PC-3 (cell line): ENCODE results near the gene IQCE.

Experiments
- EZH2 ChIP-seq: fragments of 300-600 bp; sonication (generic); IDR thresholded peaks from one replicate; pipeline ENCODE4 v1.6.1; 2017; ENCODE audit warnings: antibody characterized with exemption, mild to moderate bottlenecking, low read length; ENCODE audit not compliant: unreplicated experiment
- EZH2phosphoT487 ChIP-seq: fragments of 300-600 bp; sonication (generic); IDR thresholded peaks from 2 replicates; pipeline ENCODE4 v1.6.1; 2018; ENCODE audit warnings: mild to moderate bottlenecking, antibody characterized with exemption, low read length, borderline replicate concordance
- TF ChIP-seq, protein P1 (sequence below): fragments of 300-600 bp; sonication (generic); conservative IDR thresholded peaks from 2 replicates; pipeline ENCODE4 v1.5.1; 2017; ENCODE audit warnings: antibody characterized with exemption, low read depth, mild to moderate bottlenecking, low read length

DNA sequence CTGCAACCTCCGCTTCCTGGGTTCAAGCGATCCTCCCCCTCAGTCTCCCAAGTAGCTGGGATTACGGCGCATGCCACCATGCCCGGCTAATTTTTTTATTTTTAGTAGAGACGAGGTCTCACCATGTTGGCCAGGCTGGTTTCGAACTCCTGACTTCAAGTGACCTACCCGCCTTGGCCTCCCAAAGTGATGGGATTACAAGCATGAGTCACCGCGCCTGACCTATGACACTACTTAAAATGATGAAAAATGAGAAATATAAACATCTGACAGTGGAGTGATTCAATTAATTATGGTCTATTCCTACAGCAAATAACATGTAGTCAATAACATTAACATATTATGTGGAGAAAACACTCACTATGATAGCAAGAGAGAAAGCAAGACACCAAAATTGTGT is 5.7 kb upstream of the IQCE start:
- TF ChIP-seq, protein P1, sequence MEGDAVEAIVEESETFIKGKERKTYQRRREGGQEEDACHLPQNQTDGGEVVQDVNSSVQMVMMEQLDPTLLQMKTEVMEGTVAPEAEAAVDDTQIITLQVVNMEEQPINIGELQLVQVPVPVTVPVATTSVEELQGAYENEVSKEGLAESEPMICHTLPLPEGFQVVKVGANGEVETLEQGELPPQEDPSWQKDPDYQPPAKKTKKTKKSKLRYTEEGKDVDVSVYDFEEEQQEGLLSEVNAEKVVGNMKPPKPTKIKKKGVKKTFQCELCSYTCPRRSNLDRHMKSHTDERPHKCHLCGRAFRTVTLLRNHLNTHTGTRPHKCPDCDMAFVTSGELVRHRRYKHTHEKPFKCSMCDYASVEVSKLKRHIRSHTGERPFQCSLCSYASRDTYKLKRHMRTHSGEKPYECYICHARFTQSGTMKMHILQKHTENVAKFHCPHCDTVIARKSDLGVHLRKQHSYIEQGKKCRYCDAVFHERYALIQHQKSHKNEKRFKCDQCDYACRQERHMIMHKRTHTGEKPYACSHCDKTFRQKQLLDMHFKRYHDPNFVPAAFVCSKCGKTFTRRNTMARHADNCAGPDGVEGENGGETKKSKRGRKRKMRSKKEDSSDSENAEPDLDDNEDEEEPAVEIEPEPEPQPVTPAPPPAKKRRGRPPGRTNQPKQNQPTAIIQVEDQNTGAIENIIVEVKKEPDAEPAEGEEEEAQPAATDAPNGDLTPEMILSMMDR, result no peak
- no peak for TF ChIP-seq EZH2phosphoT487
- no peak for TF ChIP-seq EZH2
